HUES48 (cell line): ENCODE measurements around the gene ELF2.
A peak's percentile ranks its signal among the peaks of the same experiment; 100 is the strongest.
"Not testable (repeated sequence)": the region's sequence is repeated elsewhere in the genome, so short reads cannot be mapped to it uniquely, and the experiment has no call there.

Source experiments
- H3K27ac ChIP-seq: one replicate; pipeline ENCODE4 v1.7.0; 2013; ENCODE audit warnings: low read depth, low read length, inconsistent platforms
- H3K27me3 ChIP-seq: 2 replicates; pipeline ENCODE4 v1.6.1; 2013; ENCODE audit warnings: mild to moderate bottlenecking, low read length; ENCODE audit not compliant: control insufficient read depth, insufficient read depth
- H3K36me3 ChIP-seq: 2 replicates; pipeline ENCODE4 v1.6.1; 2013; ENCODE audit warnings: low read length; ENCODE audit not compliant: control insufficient read depth, insufficient read depth
- H3K4me1 ChIP-seq: 2 replicates; pipeline ENCODE4 v1.6.1; 2013; ENCODE audit warnings: mild to moderate bottlenecking, low read length; ENCODE audit not compliant: control insufficient read depth, insufficient read depth
- H3K4me3 ChIP-seq: 2 replicates; pipeline ENCODE4 v1.5.1; 2013; ENCODE audit warnings: mild to moderate bottlenecking, low read depth, low read length
- H3K9ac ChIP-seq: 2 replicates; pipeline ENCODE4 v1.6.1; 2013; ENCODE audit warnings: mild to moderate bottlenecking, low read depth, low read length, moderate library complexity
- H3K9me3 ChIP-seq: 2 replicates; pipeline ENCODE4 v1.6.1; 2013; ENCODE audit warnings: low read length; ENCODE audit not compliant: control insufficient read depth, insufficient read depth

ELF2 gene

GRCh38 chr4:139208404-139208945 lies 31.5 kb upstream of the ELF2 start:
- Histone ChIP-seq H3K27me3 (no peaks in the 10 kb centered on the region), H3K9me3 (no peaks in the 10 kb centered on the region), H3K36me3 (no peaks in the 10 kb centered on the region), H3K9ac (no peak overlapping the region), H3K4me3 (no peak overlapping the region), H3K4me1 (no peaks in the 10 kb centered on the region), H3K27ac (no peak overlapping the region)

- Histone ChIP-seq H3K9me3 (no peaks in the 10 kb centered on the region), H3K4me1 (no peaks in the 10 kb centered on the region), H3K4me3 (no peak overlapping the region), H3K27ac (no peak overlapping the region), H3K36me3 (no peaks in the 10 kb centered on the region), H3K27me3 (no peaks in the 10 kb centered on the region), H3K9ac (no peak overlapping the region)
Observed at GRCh38 chr4:139207873-139208403, 30.9 kb upstream of the ELF2 start.

DNA sequence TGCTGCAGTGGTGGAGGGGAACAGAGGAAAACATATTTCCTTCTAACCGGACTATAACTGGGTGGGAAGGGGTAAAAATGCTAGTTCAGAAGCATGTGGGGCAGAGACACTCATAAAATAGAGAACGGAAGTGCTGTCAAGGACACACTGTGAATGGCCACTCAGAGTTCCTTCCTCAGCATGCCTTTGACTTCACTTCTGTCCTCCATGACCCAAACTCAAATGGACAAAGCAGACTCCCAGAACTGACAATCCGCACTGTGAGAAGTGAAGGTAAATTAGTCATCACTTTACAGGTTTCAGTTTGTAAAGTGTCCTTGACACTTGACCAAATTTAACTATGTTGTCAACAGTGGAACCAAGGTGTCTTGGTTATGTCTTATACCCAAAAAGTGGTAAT lies 30.2 kb upstream of the ELF2 start:
- H3K9ac ChIP-seq, result no peak overlapping the region

GRCh38 chr4:139202991-139203390 lies 26.0 kb upstream of the ELF2 start:
- Histone ChIP-seq H3K4me3 (no peak overlapping the region), H3K36me3 (no peaks in the 10 kb centered on the region), H3K9me3 (no peaks in the 10 kb centered on the region), H3K9ac (no peak overlapping the region), H3K4me1 (no peaks in the 10 kb centered on the region), H3K27me3 (no peaks in the 10 kb centered on the region), H3K27ac (no peak overlapping the region)

More for the DNA sequence above, 30.2 kb upstream of the ELF2 start:
- Histone ChIP-seq H3K4me1 (no peaks in the 10 kb centered on the region), H3K9me3 (no peaks in the 10 kb centered on the region), H3K4me3 (no peak overlapping the region), H3K27me3 (no peaks in the 10 kb centered on the region), H3K27ac (no peak overlapping the region), H3K36me3 (no peaks in the 10 kb centered on the region)

DNA sequence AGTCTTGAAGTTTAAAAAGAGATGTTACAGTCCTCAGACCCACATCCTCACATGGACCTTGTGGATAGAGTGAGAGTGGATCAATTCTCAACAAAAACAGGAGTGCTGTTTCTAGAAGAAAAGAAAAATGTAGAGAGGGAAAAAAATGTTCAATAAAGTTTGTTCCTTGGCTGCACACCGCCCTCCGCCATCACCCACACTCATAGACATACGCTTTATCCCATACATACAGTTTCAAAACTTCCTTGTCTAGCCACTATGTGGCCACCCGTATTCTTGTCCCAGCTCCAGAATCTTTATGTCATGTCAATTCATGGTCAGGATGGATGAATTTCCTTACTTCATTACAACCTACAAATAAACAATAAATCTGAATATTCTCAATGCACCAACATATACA lies 23.5 kb upstream of the ELF2 start:
- Histone ChIP-seq H3K4me3 (no peak overlapping the region), H3K27me3 (no peaks in the 10 kb centered on the region), H3K27ac (no peak overlapping the region), H3K36me3 (no peaks in the 10 kb centered on the region), H3K9ac (no peak overlapping the region), H3K9me3 (no peaks in the 10 kb centered on the region), H3K4me1 (peaks cover 6% of the 10 kb centered on the region; the same call in 1 of the 2 replicates)

DNA sequence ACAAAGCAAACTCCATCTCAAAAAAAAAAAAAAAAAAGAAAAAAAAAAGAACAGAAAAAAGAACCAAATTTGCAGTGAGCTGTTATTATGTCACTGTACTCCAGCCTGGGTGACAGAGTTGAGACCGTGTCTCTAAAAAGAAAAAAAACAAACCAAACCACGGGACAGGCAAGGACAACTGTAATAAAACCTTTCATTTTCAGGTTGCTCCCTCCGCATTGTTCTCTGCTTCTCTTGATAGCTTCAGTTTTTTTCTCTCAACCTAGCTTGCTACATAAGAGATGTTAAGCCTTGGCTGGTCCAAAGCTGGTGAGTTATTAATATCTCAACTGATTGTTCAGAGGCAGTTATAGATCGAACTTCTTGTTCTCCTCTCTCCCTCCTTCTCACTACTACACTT lies 23.1 kb upstream of the ELF2 start:
- Histone ChIP-seq H3K27ac (no peak overlapping the region), H3K4me3 (no peak overlapping the region), H3K36me3 (no peaks in the 10 kb centered on the region), H3K9ac (no peak overlapping the region), H3K9me3 (no peaks in the 10 kb centered on the region), H3K27me3 (no peaks in the 10 kb centered on the region), H3K4me1 (peaks cover 6% of the 10 kb centered on the region; the same call in 1 of the 2 replicates)

DNA sequence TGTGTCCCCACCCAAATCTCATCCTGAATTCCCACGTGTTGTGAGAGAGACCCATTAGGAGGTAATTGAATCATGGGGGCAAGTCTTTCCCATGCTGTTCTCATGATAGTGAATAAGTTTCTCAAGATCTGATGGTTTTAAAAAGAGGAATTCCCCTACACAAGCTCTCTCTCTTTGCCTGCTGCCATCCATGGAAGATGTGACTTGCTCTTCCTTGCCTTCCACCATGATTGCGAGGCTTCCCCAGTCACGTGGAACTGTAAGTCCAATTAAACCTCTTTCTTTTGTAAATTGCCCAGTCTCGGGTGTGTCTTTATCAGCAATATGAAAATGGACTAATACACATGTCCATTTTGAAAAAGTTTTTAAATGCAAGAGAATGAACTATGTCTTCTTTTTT lies 20.2 kb upstream of the ELF2 start:
- H3K27me3 ChIP-seq, H3K9ac ChIP-seq, H3K4me3 ChIP-seq, H3K4me1 ChIP-seq, H3K27ac ChIP-seq, H3K36me3 ChIP-seq, H3K9me3 ChIP-seq: not testable (repeated sequence)

DNA sequence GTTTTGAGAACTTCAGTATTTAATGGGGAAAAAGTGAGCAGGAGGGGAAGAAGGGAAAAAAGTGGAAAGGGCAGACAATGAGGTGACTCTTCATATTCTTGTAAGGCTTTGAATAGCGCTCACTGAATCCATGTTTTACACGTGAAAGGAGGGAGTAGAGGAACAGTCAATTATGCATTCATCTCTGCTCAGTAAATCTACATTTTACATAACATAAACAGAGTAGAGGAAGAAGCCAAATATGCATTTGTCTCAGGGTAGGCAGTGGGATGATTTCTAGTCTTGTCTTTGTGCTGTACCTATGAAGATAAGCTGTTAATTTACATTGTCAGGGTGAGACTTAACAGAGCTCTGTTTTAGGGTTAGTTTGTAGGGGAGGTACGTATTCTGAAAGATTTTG lies 19.4 kb upstream of the ELF2 start:
- Histone ChIP-seq H3K27me3 (no peaks in the 10 kb centered on the region), H3K9me3 (no peaks in the 10 kb centered on the region), H3K4me3 (no peak overlapping the region), H3K36me3 (no peaks in the 10 kb centered on the region), H3K4me1 (peaks cover 6% of the 10 kb centered on the region; the same call in 1 of the 2 replicates), H3K27ac (peak overlapping the region; percentile 61), H3K9ac (no peak overlapping the region; the same call in 1 of the 2 replicates)

DNA sequence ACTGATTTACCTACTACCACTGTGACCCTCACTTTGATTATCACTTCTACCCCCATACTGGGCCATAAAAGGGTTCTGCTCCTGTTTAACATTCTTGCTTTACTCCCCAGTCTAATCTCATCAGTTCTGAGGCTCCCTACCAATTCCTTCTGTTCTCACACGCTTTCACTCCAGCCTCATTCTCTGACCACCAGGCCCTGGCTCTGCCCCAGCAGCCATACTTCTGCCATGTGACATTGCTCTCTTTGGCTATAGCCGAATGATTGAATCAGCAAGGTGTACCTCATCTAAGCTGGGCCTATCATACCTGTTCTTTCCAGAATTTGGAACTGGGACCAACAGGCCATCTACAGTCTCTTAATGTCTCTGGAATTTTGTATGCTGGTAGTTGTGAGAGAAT lies 14.4 kb upstream of the ELF2 start:
- H3K4me3 ChIP-seq, result no peak overlapping the region
- H3K27ac ChIP-seq, result no peak overlapping the region
- peaks cover 11% of the 10 kb centered on the region for H3K4me1 ChIP-seq
- no peaks in the 10 kb centered on the region for H3K27me3 ChIP-seq
- no peaks in the 10 kb centered on the region for H3K36me3 ChIP-seq
- H3K9ac ChIP-seq, result no peak overlapping the region
- H3K9me3 ChIP-seq, result no peaks in the 10 kb centered on the region

DNA sequence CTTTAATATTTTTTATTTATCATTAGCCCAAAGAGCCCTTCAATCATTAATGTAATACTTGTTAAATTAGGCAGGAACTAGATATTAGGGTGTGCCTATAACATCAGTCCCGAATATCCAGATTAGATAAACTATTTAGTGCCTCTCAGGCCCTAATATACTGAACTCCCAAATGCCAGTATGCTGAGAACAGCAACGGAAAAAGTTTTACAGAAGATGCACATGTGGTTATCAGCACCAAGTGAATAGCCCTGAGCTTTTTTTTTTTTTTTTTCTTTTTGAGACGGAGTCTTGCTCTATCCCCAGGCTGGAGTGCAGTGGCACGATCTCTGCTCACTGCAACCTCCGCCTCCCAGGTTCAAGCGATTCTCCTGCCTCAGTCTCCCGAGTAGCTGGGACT lies 13.0 kb upstream of the ELF2 start:
- Histone ChIP-seq H3K36me3 (no peaks in the 10 kb centered on the region), H3K4me3 (no peak overlapping the region), H3K27me3 (no peaks in the 10 kb centered on the region), H3K4me1 (peaks cover 9% of the 10 kb centered on the region), H3K9me3 (no peaks in the 10 kb centered on the region), H3K27ac (no peak overlapping the region), H3K9ac (no peak overlapping the region)

DNA sequence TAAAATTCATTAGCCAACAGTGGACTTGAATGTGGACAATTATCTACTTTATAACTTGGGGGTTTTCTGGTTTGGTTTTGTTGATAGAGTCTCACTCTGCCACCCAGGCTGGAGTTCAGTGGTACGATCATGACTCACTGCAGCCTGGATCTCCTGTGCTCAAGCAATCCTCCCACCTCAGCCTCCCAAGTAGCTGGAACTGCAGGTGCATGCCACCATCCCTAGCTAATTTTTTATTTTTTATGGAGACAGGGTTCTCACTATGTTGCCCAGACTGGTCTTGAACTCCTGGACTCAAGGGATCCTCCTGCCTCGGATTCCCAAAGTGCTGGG lies 12.4 kb upstream of the ELF2 start:
- peak overlapping the region; percentile 42 for H3K27ac ChIP-seq
- H3K36me3 ChIP-seq, result no peaks in the 10 kb centered on the region
- H3K9ac ChIP-seq, result no peak overlapping the region
- H3K9me3 ChIP-seq, result no peaks in the 10 kb centered on the region
- no peaks in the 10 kb centered on the region for H3K27me3 ChIP-seq
- no peak overlapping the region for H3K4me3 ChIP-seq
- H3K4me1 ChIP-seq, result peaks cover 9% of the 10 kb centered on the region
